B cell (primary cell): Measurements from ENCODE around the gene NRXN2.

Source experiments
- EZH2 ChIP-seq: IDR thresholded peaks from 2 replicates; pipeline ENCODE4 v1.6.1; 2012; ENCODE audit warnings: borderline replicate concordance, low read depth, mild to moderate bottlenecking, moderate library complexity, low read length; ENCODE audit not compliant: insufficient read depth, poor library complexity, severe bottlenecking
- TF ChIP-seq, protein P1 (sequence below): fragments of 200-600 bp; IDR thresholded peaks from one replicate; pipeline ENCODE4 v1.8.0; 2022; ENCODE audit warnings: antibody characterized with exemption, mild to moderate bottlenecking

DNA sequence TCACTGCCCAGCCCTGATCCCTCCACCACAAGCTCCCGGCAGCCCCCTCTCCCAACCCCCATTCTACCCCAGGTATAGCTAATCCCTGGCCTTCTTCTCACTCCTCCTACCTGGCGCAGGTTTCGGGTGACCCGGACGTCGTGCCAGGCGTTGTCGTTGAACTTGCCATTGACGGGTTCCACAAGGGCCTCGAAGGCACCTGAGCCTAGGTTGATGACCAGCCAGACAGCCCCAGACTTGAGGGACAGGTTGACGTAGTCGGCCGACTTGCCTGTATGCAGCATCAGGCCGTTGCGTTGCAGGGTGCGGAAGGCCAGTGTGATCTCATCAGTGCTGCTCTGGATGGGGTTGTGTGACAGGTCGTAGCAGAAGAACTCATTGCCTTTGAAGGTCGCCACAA lies 37.5 kb downstream of the NRXN2 start:
- TF ChIP-seq, protein P1, sequence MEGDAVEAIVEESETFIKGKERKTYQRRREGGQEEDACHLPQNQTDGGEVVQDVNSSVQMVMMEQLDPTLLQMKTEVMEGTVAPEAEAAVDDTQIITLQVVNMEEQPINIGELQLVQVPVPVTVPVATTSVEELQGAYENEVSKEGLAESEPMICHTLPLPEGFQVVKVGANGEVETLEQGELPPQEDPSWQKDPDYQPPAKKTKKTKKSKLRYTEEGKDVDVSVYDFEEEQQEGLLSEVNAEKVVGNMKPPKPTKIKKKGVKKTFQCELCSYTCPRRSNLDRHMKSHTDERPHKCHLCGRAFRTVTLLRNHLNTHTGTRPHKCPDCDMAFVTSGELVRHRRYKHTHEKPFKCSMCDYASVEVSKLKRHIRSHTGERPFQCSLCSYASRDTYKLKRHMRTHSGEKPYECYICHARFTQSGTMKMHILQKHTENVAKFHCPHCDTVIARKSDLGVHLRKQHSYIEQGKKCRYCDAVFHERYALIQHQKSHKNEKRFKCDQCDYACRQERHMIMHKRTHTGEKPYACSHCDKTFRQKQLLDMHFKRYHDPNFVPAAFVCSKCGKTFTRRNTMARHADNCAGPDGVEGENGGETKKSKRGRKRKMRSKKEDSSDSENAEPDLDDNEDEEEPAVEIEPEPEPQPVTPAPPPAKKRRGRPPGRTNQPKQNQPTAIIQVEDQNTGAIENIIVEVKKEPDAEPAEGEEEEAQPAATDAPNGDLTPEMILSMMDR = no peak
- TF ChIP-seq EZH2 = no peak
